ENCODE results near the gene INSYN2B.
"Not testable (repeated sequence)": the region's sequence is repeated elsewhere in the genome, so short reads cannot be mapped to it uniquely, and the experiment has no call there.

The INSYN2B gene

GRCh38 chr5:169848271-169848670 is 132.0 kb downstream of the INSYN2B start:
- no peak for DNase-seq (ENCODE audit: low spot score)

DNA sequence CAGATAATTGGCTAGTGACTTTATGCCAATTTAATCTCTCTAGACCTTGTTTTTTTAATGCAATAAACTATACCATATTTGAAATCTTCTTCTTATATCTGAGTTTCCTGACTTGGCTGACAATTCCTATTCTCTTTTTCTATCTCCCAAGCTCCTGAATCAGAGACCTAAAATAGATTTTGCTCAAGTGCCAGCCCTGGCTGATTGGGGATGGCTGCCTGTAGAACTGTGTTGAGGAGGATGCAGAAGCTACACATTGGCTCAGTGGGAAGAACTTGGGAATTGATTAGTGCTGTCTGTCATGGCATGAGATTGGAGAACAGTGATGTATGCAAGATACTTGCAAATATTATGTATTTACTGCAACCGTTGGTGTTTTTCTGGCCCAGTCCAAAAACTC is 132.8 kb downstream of the INSYN2B start:
- DNase-seq (ENCODE audit: low spot score): no peak

DNA sequence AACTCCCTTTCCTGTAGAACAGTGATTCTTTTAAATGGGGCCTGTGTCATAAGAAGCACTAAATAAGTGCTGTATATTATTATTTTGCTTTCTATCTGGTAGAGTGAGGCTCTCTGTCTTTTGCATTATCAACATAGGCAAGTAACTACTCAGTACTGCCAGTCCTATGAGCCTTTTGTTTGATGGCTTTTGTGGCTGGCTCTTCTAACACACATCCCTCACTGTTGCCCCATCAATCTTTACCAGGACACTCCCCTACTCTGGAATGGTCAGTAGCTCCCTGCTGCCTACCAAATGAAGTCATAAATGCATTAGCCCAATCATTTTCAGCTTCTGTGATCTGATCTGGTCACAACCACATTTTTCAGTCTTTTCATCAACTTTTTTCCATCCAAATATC is 137.6 kb downstream of the INSYN2B start:
- no peak for DNase-seq (ENCODE audit: low spot score)

DNA sequence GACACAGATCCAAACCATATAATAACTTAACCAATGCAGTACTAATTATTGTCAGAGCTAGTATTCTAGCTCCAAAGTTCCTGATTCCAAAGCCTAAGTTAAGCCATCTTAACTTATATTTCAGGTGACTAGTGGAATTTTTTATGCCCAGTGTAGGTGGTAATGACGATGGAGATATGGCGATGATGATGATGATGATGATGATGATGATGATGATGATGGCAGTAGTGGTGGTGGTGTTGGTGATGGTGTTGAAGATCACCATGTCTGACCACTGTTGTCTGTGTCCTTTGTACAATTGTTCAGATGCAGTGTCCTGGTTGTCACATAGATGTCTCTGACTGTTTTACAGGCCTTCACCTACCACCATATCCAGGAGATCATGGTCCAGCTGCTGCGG is 139.9 kb downstream of the INSYN2B start:
- DNase-seq (ENCODE audit: low spot score): no peak

DNA sequence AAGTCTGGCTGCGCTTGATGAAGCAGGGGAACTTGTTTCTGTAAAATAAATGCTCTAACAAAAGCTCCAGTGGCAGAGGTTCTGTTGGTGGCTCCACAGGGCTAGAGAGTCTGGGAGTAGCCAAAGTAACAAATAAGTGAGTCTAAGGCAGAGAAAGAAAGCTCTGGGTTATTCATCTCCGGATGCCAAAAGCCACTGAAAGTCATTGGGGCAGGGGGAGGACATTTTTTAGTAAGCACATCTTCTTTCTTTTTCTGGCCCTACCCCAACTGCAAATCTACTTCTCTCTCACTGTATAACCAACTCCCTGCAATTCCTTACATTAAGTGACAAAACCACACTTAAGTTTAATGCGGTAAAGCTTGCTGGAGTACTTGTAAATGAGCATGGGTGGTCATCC is 141.6 kb downstream of the INSYN2B start:
- DNase-seq (ENCODE audit: low spot score): no peak

GRCh38 chr5:169837686-169838085 is 142.6 kb downstream of the INSYN2B start:
- DNase-seq (ENCODE audit: low spot score): no peak

GRCh38 chr5:169836835-169837536 is 143.3 kb downstream of the INSYN2B start:
- no peak for DNase-seq (ENCODE audit: low spot score)

DNA sequence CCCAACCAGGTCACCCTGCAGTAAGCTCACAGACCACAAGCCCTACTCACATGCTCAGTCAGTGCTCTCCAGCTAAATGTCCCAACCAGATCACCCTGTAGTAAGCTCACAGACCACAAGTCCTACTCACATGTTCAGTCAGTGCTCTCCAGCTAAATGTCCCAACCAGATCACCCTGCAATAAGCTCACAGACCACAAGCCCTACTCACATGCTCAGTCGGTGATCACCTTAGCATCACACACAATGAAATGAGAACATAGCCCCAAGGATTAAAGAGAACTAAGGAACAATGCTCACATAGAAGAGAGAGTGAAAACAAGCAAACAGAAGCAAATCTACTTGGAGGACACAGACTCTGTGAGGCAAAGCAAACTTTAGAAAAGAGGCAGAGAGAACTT is 145.8 kb downstream of the INSYN2B start:
- not testable (repeated sequence) for DNase-seq (ENCODE audit: low spot score)

- DNase-seq (ENCODE audit: low spot score): not testable (repeated sequence)
These were observed 146.5 kb downstream of the INSYN2B start for GRCh38 chr5:169833681-169834292.

DNA sequence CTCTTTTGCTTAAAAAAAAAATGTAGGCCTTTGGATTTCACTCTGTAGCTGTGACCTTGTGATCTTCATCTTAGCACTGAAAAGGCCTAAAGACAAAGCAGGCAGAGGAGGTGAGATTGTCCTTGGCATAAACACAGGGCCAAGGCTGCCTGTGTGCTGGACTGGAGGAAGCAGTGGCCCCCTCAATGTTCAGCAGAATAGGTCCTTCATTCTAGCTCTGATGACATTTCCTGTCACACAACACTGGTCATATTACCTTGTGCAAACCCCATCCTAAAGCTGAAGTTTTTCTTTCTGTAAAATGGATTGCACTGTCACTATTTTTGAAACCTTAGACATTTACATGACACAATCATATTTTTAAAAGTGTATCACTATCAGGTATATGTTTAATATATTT is 147.4 kb downstream of the INSYN2B start:
- DNase-seq (ENCODE audit: low spot score): no peak

DNA sequence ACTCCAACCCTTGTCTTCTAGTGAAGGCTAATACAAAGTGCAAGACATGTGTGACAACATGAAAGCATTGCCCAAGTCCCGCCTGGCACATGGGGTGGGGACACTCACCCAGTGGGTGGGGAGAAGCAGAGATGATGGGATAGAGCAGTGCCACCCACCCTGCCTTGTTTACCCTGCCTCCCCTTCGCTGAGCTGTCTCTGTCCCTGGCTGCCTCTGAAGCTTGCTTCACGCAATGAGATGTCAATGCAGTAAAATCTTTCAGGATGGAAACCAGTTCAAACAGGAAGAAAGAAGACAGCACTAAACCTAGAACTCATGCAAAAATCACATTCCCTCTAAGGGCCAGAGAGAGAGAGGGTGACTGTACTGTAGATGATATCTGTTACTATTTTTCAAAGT is 148.0 kb downstream of the INSYN2B start:
- DNase-seq (ENCODE audit: low spot score): no peak

GRCh38 chr5:169831331-169831730 is 149.0 kb downstream of the INSYN2B start:
- DNase-seq (ENCODE audit: low spot score): no peak

GRCh38 chr5:169828385-169828784 is 151.9 kb downstream of the INSYN2B start:
- no peak for DNase-seq (ENCODE audit: low spot score)

- DNase-seq (ENCODE audit: low spot score): no peak
These were observed 152.5 kb downstream of the INSYN2B start for GRCh38 chr5:169827769-169828168.

DNA sequence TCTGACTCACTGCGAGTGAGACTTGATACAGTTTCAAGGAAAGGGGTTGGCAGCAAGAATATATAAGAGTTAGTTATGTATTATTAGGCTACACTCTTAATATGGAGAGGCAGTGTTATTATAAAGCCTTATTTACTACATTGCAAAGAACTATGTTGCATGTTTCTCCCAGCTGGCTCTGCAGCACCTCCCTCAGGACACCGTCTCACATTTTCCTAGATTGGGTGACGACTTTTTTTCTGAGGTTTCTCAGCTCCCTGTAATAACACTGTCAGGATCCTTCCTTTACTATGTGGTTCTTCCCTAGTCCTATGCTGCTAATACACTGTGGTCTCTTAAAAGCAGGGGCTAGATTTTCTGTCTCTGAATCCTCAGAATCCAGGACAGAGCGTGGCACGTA is 153.7 kb downstream of the INSYN2B start:
- DNase-seq (ENCODE audit: low spot score): no peak

- DNase-seq (ENCODE audit: low spot score): no peak
These were observed 163.3 kb downstream of the INSYN2B start for GRCh38 chr5:169817031-169817430.

- DNase-seq (ENCODE audit: low spot score): no peak
These were observed 165.8 kb downstream of the INSYN2B start for GRCh38 chr5:169814522-169814921.
